Uterus (tissue), 4 donors: ENCODE data around the gene SVBP. TPM values are rescaled to one million over a fixed set of nuclear protein-coding genes. Genes with fewer than 3 reads are reported as not detected.

Experiments
- DNase-seq, 2 donors: peaks; one replicate each; pipeline ENCODE4 v3.0.0-alpha.2; 2019 to 2020
- H3K27ac ChIP-seq, 2 donors: fragments of 200-600 bp; sonication (generic); 1 replicate in 1 of 2; 2 replicates in 1 of 2; pipeline ENCODE4 v1.5.1; 2016 to 2018
- H3K27me3 ChIP-seq, 2 donors: fragments of 200-600 bp; sonication (generic); one replicate each; pipeline ENCODE4 v1.5.1; 2018 to 2019; ENCODE audit warnings: control low read depth in 1 of 2
- H3K36me3 ChIP-seq, 2 donors: fragments of 200-600 bp; sonication (generic); one replicate each; pipeline ENCODE4 v1.5.1; 2019; ENCODE audit warnings: control low read depth in 1 of 2
- H3K4me1 ChIP-seq, 2 donors: fragments of 200-600 bp; sonication (generic); one replicate each; pipeline ENCODE4 v1.5.1; 2018 to 2019; ENCODE audit warnings: control low read depth in 1 of 2
- H3K4me3 ChIP-seq, 2 donors: fragments of 200-600 bp; sonication (generic); 1 replicate in 1 of 2; 2 replicates in 1 of 2; pipeline ENCODE4 v1.5.1; 2018 to 2019; ENCODE audit warnings: mild to moderate bottlenecking in 1 of 2
- H3K9me3 ChIP-seq, 2 donors: fragments of 200-600 bp; sonication (generic); one replicate each; pipeline ENCODE4 v1.5.1; 2019; ENCODE audit warnings: control low read depth in 1 of 2
- POLR2A ChIP-seq, 2 donors: fragments of 450-650 bp; IDR thresholded peaks; one replicate each; pipeline ENCODE4 v1.6.1; 2016; ENCODE audit warnings: antibody characterized with exemption in 2 of 2, mild to moderate bottlenecking in 1 of 2, moderate library complexity in 1 of 2
- intact Hi-C: fragments of 100-400 bp; cut with DNase I; formaldehyde crosslinking; loops from one replicate; pipeline ENCODE4 v1.15.1; 2023; ENCODE audit warnings: low total_unique reads
- total RNA-seq, 4 donors: library from RNA; depleted of rRNA in 3 of 4; stranded (reverse); fragments of >200 nt in 3 of 4; gene quantifications; one replicate each; pipeline versions ENCODE4 v1.1.0 to v1.2.4, GENCODE V29; 2014 to 2023
- TF ChIP-seq, protein P1 (sequence below), 4 experiments: fragments of 200-600 bp in 2 of 4; fragments of 450-650 bp in 2 of 4; sonication (generic) in 2 of 4; IDR thresholded peaks; one replicate each; pipeline ENCODE4 v1.5.1; 2016 to 2019; ENCODE audit warnings: antibody characterized with exemption in 4 of 4, mild to moderate bottlenecking in 2 of 4, moderate library complexity in 1 of 4
- donor health status: DM: yes; HTN: yes; CAD: no.

SVBP gene
- total RNA-seq, 4 donors from 2014 or later, result 13.1 to 27.4 (median 23.1) TPM

DNA sequence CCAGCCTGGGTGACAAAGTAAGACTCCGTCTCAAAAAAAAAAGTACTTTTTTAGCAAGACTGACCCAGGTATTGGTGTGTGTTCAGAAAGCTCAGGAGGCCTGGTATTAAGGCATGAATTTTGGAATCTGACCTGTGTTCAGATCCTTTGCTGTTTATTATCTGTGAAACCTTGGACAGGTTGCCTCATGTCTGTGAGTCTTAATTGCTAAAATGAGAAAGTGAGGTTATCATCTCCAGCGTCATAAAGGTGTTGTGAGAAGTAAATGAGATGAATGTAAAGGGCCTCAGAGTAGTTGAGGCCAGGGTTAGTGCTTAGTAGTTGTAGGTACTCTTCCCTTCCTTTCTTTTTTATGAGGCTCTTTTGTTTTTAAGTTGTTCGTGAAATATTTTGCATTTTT lies 47.4 kb downstream of the SVBP start:
- Histone ChIP-seq H3K36me3 (no peaks in the 10 kb centered on the region), H3K27ac (no peak overlapping the region), H3K9me3 (no peaks in the 10 kb centered on the region), H3K27me3 (no peaks in the 10 kb centered on the region), H3K4me3 (no peak overlapping the region), H3K4me1 (peaks cover 2 to 13% of the 10 kb centered on the region in 2 donors)
- no peak for TF ChIP-seq POLR2A (IDR thresholded peaks at IDR 0.05)
- TF ChIP-seq, protein P1, sequence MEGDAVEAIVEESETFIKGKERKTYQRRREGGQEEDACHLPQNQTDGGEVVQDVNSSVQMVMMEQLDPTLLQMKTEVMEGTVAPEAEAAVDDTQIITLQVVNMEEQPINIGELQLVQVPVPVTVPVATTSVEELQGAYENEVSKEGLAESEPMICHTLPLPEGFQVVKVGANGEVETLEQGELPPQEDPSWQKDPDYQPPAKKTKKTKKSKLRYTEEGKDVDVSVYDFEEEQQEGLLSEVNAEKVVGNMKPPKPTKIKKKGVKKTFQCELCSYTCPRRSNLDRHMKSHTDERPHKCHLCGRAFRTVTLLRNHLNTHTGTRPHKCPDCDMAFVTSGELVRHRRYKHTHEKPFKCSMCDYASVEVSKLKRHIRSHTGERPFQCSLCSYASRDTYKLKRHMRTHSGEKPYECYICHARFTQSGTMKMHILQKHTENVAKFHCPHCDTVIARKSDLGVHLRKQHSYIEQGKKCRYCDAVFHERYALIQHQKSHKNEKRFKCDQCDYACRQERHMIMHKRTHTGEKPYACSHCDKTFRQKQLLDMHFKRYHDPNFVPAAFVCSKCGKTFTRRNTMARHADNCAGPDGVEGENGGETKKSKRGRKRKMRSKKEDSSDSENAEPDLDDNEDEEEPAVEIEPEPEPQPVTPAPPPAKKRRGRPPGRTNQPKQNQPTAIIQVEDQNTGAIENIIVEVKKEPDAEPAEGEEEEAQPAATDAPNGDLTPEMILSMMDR (IDR thresholded peaks at IDR 0.05), result no peak
- intact Hi-C loops, result no loop called here
- DNase-seq, result no peak

DNA sequence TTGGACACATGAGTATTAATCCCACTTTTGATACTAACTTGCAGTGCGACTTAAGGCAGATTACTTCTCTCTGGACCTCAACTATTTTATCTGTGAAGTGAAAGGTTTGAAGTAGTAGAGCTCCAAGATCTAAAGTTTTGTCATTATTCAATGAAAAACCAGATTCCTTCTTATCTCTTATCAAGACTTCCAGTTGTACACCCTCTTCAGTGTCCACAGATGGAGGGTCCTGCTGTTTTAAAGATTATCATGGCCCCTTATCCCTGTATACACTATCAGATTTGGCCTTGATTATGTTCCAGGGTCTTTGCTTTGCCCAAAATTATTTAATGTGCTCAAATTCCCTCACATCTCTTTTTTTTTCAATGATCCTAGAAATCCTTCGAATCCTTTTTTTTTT lies 49.0 kb downstream of the SVBP start:
- no peaks in the 10 kb centered on the region for H3K27me3 ChIP-seq
- H3K4me1 ChIP-seq, result peaks cover 6 to 13% of the 10 kb centered on the region in 2 donors
- intact Hi-C loops, result no loop called here
- DNase-seq, result no peak
- H3K4me3 ChIP-seq, result peak overlapping the region; percentile 75 to 95
- H3K27ac ChIP-seq, result no peak overlapping the region
- H3K36me3 ChIP-seq, result no peaks in the 10 kb centered on the region
- TF ChIP-seq, protein P1 (IDR thresholded peaks at IDR 0.05), result no peak
- TF ChIP-seq POLR2A (IDR thresholded peaks at IDR 0.05), result no peak
- H3K9me3 ChIP-seq, result no peaks in the 10 kb centered on the region

DNA sequence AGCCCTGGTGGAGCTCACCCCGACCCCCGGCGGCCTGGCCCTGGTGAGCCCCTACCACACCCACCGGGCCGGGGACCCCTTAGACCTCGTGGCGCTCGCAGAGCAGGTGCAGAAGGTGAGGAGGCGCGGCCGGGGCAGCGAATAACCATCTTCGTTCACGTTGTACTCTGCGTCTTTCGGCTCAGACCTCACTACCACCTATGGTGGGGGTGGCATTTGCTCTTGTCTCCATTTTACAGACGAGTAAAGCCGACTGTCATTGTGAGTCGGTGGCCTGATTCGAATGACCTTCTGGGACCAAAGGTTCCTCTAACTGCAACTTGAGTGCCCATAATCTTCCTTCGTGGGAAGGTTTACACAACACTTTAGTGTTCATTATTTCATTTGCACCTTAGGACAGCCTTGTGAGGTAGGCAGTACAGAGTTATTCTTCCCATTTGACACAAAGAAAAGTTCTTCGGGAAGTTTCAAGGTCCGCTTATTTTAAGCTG lies 49.6 kb downstream of the SVBP start:
- H3K4me1 ChIP-seq, result peaks cover 6 to 13% of the 10 kb centered on the region in 2 donors
- intact Hi-C loops, result no loop called here
- no peak for DNase-seq

DNA sequence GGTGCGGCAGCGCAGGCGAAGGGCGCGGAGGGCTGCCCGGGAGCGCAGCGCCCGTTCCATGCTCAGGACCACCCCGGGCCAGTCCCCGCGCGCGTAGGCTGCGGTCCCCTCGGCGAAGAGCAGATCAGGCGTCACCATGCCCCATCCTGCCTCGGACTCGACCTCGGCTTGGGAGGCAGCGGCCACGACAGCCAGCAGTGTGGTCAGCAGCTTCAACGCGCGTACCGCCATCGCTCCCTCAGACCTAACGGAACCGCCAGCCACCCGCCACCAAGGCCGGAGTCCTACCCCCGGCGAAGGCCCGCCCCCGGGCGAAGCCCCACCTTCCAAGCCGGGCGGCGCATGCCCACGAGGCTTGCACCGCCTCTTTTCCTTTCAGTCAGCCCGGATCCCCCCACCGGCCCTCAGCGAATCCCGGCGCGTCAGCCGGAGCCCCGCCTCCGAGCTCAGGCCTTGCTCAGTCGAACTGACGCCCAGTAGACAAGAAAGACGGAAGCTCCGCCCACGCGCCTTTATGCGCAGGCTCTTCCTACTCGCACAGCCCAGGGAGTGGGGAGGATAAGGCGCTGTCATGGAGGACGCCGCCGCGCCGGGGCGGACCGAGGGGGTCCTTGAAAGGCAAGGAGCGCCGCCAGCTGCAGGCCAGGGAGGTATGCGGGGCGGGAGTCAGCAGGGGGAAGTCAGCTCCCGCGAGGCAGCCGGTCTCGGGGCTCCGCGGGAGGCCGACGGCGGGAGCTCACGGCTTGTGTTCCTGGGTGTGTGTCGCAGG lies 50.3 kb downstream of the SVBP start, which contains the start of the genes C1orf50 and P3H1:
Gene C1orf50, plus strand, starts transcription at position 509 of the 769 bp plus-strand sequence. Its CDS starts 63 bp downstream, at position 572.
Gene P3H1, minus strand, starts transcription at position 288 of the 769 bp plus-strand sequence. Its CDS starts 57 bp downstream, at position 231.
- no peaks in the 10 kb centered on the region for H3K36me3 ChIP-seq
- intact Hi-C loops, result no loop called here
- H3K27me3 ChIP-seq, result no peaks in the 10 kb centered on the region
- H3K27ac ChIP-seq, result peak within 1 kb of the TSS; percentile 78 to 96
- H3K9me3 ChIP-seq, result no peaks in the 10 kb centered on the region
- DNase-seq, result peak; percentile 100
- peak; percentile 93 to 97 for TF ChIP-seq POLR2A (IDR thresholded peaks at IDR 0.05)
- TF ChIP-seq, protein P1 (IDR thresholded peaks at IDR 0.05), result peak in 2 of 4 experiments; percentile 2 to 15
- peak within 1 kb of the TSS; percentile 95 to 97 for H3K4me3 ChIP-seq
- peaks cover 6 to 13% of the 10 kb centered on the region in 2 donors for H3K4me1 ChIP-seq

More for the DNA sequence above, 49.6 kb downstream of the SVBP start:
- Histone ChIP-seq H3K9me3 (no peaks in the 10 kb centered on the region), H3K4me3 (peak overlapping the region; percentile 75 to 95), H3K36me3 (no peaks in the 10 kb centered on the region), H3K27me3 (no peaks in the 10 kb centered on the region), H3K27ac (peak overlapping the region; percentile 69 to 86)
- no peak for TF ChIP-seq POLR2A (IDR thresholded peaks at IDR 0.05)
- TF ChIP-seq, protein P1 (IDR thresholded peaks at IDR 0.05), result no peak
